NCI-H128 (cell line): ENCODE measurements around the gene UPK1B.

Source experiments
- DNase-seq: peaks from one replicate; lab custom pipeline; 2025; ENCODE audit not compliant: unreplicated experiment; lab: John Stamatoyannopoulos, UW

Gene UPK1B

DNA sequence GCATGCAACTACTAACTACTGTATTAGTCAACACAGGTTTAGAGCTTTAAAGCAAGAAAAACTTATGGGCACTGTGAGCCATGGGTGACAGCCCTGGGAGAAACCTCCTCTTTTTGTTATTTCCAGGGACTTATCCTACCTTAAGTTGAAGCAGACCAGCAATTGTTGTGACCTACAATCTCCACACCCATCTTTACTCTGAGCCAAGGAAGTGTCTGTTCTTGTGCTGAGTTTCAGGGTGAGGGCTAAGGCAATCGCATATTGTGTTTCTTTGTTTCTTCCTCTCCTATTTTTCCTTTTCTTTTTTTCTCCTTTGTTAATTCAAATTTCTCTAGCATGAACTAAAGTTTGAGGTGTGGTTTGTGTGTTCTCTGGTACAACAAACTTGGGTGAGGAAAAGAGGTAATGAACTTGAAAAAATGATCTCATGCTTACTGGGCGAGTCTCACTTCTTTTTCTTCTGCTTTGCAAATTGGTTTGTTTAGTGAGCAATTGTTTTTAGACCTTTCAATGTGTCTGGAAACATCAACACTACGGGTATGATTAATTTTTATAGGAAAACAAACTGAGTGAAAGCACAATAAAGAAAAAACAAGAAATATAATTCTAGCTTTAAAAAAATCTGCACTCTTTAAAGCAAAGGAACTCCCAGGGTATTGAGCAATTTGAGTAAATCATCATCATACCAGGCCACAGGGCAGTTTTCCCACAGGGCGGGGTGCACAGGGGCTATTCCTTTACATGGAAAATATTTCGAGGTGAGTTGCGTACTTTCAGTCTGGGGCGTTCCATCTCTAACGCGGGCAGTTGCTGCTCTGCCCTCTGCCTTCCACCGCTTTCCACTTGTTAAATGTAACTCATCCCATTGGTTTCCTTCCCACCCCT is 2.7 kb downstream of the UPK1B start:
- no peak for DNase-seq

DNA sequence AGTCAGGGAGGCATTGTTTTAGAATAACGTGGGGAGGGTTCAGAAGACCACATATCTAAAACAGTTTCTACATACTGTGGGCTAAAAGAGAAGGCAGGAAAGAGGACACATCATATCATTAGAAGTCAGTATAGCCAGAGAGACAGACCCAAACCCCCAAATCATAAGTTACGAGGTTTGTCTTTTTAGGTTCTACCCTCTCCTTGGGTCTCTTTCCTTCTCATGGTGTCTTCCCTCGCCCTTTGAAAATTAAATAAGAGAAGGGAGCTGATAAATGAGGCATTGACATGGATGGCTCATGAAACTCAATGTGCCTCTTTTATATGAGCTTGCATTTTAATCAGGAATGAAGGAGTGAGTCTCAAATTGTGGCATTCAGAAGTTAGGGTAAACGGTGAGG is 3.4 kb downstream of the UPK1B start:
- DNase-seq: no peak

- no peak for DNase-seq
These were observed 3.9 kb downstream of the UPK1B start for GRCh38 chr3:119177321-119177720.

- no peak for DNase-seq
These were observed 8.4 kb downstream of the UPK1B start for GRCh38 chr3:119181765-119182164.

DNA sequence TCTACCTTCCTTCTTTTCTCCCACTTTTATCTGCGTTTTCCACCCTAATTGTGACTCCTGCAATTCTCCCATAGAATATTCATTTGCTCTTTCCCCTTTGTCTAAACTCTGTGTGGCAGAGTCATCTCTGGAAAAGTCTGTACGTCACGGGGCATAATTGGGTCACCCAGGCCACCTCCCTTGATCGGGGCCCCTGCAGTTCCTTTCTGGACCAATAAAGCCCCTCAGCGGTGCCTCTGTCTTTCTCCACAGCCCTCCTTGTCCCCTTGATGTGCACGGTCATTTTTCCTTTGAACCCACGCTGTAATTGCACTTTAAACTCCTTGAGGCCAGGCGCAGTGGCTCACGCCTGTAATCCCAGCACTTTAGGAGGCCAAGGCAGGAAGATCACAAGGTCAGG is 10.7 kb downstream of the UPK1B start:
- no peak for DNase-seq

- no peak for DNase-seq
These were observed 11.6 kb downstream of the UPK1B start for GRCh38 chr3:119184796-119185570.

- DNase-seq: no peak
These were observed 13.9 kb downstream of the UPK1B start for GRCh38 chr3:119187266-119187665.

DNA sequence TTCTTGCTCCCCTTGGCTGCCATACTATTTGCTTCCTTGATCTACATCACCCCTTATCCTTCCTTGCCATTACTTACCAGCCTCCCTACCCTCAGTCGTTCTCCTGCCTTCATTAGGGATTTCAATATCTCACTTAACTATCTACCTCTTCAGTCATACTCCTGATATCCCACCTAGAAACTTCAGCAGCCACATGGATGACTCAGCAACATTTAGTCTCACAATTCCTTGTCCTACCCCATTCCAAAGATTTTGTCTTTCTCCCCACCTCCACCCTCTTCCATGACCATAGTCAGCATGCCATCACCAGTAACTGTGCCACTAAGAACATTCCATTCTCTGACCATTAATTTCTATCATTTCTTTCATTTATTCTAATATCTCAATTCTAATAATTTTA is 18.4 kb downstream of the UPK1B start:
- DNase-seq: no peak

GRCh38 chr3:119194237-119195150 is 21.1 kb downstream of the UPK1B start:
- DNase-seq: no peak

DNA sequence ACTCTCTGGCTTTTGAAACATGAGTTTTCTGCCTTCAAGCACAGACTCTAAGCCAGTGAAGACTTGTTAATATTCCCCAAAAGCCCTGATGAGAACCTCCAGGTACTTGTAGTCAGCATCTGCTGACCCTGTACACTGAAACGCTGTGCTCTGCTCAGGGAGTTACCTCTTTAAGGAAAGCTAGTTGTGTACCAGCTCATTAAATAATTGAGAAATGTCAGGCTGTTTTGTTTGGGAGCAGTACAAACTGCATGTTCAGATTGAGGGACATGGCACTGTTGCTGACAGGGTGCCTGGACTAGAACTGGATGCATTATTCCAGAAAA is 21.7 kb downstream of the UPK1B start:
- DNase-seq: no peak

GRCh38 chr3:119195911-119196310 is 22.5 kb downstream of the UPK1B start:
- no peak for DNase-seq

GRCh38 chr3:119205209-119205608 is 31.8 kb downstream of the UPK1B start:
- no peak for DNase-seq

GRCh38 chr3:119205685-119206084 is 32.3 kb downstream of the UPK1B start:
- no peak for DNase-seq

DNA sequence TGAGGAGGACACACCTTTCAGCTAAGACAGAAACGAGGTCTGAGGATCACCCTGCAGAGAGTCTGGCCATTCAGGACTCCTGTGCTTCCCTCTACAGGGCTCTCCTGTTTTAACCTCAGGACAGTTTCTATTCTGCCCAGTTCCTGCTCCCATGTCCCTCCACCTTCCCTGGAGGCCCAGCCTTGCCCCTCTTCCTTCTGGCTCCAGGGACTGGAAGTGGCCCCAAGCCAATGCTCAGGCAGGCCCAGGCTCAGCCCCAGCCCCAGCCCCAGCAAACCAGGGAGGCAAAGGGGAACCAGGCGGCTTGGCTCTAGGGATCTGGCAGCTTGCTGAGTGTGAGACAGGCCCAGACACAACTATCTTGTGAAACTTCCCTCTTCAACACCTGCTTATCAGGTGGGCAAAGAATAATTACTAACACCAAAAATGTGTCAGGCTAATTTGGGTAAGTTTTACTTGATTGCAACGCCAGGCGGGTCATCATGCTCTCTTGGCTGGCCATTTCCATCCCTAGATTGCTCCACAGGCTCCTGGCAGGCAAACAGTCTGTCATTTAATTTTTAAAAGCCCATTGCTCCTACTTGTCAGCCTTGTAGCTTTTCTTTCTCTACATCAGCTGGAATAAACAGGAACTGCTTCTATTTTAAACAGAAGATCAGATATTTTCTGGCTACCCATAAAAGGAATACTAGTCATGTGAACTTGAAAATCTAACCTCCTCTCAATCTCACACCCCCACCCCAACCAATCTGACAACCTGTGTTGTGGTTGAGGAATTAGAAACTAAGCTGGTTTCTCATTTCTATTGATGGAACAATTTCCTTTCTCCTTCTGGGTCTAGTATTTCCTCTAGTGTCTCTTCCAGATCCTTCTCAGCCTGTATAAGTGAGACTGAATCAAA is 33.5 kb downstream of the UPK1B start:
- no peak for DNase-seq

DNA sequence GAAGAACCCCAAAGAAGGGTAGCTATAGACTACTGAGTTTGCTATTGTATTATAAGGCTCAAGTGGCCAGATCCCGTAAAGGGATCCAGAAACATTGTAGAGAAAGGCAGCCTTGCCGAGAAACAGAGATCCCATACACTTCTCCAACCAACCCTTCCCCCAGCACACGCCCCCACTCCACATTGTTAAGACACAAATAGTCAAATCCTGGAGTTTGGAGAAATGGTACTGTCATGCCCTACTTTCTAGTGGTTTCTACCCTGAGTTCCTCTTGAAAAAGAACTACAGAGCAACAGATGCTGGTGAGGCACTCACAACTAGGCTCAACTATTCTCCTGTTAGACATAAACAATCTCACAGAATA is 34.1 kb downstream of the UPK1B start:
- no peak for DNase-seq

DNA sequence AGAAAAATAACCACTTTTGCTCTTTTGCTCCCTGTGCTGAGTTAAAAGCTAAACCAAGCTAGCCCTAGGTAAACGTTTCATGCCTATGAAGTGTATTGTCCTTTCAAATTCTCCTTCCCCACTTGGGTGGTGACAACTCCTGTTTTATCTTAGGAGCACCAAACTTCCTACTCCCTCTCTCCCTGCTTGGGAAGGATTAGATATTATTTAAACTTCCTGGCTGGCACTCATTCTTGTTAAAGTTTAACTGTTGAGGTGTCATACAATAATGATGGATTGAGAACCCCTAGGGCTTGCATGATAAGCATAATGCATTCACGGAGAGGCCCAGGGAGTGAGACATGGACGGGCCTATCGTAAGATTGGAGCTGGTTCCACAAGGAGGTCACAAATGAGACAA is 37.8 kb downstream of the UPK1B start:
- DNase-seq: no peak

GRCh38 chr3:119211803-119212202 is 38.4 kb downstream of the UPK1B start:
- DNase-seq: no peak

DNA sequence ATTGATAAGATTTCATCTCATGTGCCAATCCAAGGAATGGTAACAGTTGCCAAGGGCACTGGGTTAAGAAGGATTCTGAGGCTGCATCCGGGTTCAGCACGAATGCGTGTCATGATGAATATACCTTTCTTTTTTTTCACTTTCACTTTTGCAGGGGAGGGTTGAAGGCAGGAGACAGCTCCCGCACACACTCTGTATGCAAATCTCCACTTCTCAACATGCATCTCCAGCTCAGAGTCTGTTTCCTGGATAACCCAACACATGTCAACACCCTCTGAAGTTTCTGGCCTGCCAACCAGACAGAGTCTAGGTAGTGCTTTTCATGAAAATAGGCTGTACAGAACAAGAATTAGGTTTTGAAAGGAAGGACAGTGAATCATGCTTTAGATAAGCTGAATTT is 45.7 kb downstream of the UPK1B start:
- no peak for DNase-seq

- no peak for DNase-seq
These were observed 46.8 kb downstream of the UPK1B start for GRCh38 chr3:119220198-119220597.

- DNase-seq: no peak
These were observed 47.7 kb downstream of the UPK1B start for GRCh38 chr3:119220970-119221667.
